Breast epithelium (tissue), 3 donors: ENCODE results near the gene SCN2B.

Experiments used
- CTCF ChIP-seq, 3 donors: fragments of 450-650 bp; IDR thresholded peaks; one replicate each; pipeline ENCODE4 v1.5.1; 2016 to 2017; ENCODE audit warnings: antibody characterized with exemption in 3 of 3, mild to moderate bottlenecking in 3 of 3, moderate library complexity in 3 of 3
- POLR2A ChIP-seq: fragments of 450-650 bp; IDR thresholded peaks from one replicate; pipeline ENCODE4 v1.6.1; 2016; ENCODE audit warnings: antibody characterized with exemption, mild to moderate bottlenecking, moderate library complexity

GRCh38 chr11:118144301-118145268 is 31.9 kb downstream of the SCN2B start:
- no peak for TF ChIP-seq CTCF (IDR thresholded peaks at IDR 0.05)
- TF ChIP-seq POLR2A = no peak
